Measurements from ENCODE around the gene FXYD6.

FXYD6 gene

GRCh38 chr11:117851106-117851505 lies 25.4 kb downstream of the FXYD6 start:
- H3K27me3 ChIP-seq (ENCODE audit: control insufficient read depth, insufficient read depth, low read length), result no peaks in the 10 kb centered on the region
- peaks cover 3% of the 10 kb centered on the region for H3K9me3 ChIP-seq (ENCODE audit: control insufficient read depth, low read depth, low read length)
- H3K9ac ChIP-seq (ENCODE audit: low read length), result no peak overlapping the region
- no peak overlapping the region for H3K27ac ChIP-seq (ENCODE audit: low read length)
- peaks cover 9% of the 10 kb centered on the region for H3K4me1 ChIP-seq (ENCODE audit: control insufficient read depth, low read depth, low read length)
- no peaks in the 10 kb centered on the region for H3K36me3 ChIP-seq (ENCODE audit: control insufficient read depth, low read depth, low read length)
- no peak overlapping the region for H3K4me3 ChIP-seq (ENCODE audit: low read length)

- Histone ChIP-seq H3K4me1 (ENCODE audit: control insufficient read depth, low read depth, low read length) (peaks cover 9% of the 10 kb centered on the region), H3K27ac (ENCODE audit: low read length) (no peak overlapping the region), H3K9ac (ENCODE audit: low read length) (no peak overlapping the region), H3K4me3 (ENCODE audit: low read length) (no peak overlapping the region), H3K9me3 (ENCODE audit: control insufficient read depth, low read depth, low read length) (peaks cover 3% of the 10 kb centered on the region), H3K36me3 (ENCODE audit: control insufficient read depth, low read depth, low read length) (no peaks in the 10 kb centered on the region), H3K27me3 (ENCODE audit: control insufficient read depth, insufficient read depth, low read length) (no peaks in the 10 kb centered on the region)
Observed at GRCh38 chr11:117849781-117850414, 26.6 kb downstream of the FXYD6 start.

GRCh38 chr11:117843666-117844484 lies 32.6 kb downstream of the FXYD6 start:
- Histone ChIP-seq H3K4me3 (ENCODE audit: low read length) (no peak overlapping the region), H3K4me1 (ENCODE audit: control insufficient read depth, low read depth, low read length) (no peaks in the 10 kb centered on the region), H3K9ac (ENCODE audit: low read length) (no peak overlapping the region), H3K27ac (ENCODE audit: low read length) (no peak overlapping the region), H3K36me3 (ENCODE audit: control insufficient read depth, low read depth, low read length) (peaks cover 2% of the 10 kb centered on the region), H3K9me3 (ENCODE audit: control insufficient read depth, low read depth, low read length) (no peaks in the 10 kb centered on the region), H3K27me3 (ENCODE audit: control insufficient read depth, insufficient read depth, low read length) (no peaks in the 10 kb centered on the region)

- H3K9ac ChIP-seq (ENCODE audit: low read length), result no peak overlapping the region
- no peaks in the 10 kb centered on the region for H3K9me3 ChIP-seq (ENCODE audit: control insufficient read depth, low read depth, low read length)
- no peak overlapping the region for H3K27ac ChIP-seq (ENCODE audit: low read length)
- H3K36me3 ChIP-seq (ENCODE audit: control insufficient read depth, low read depth, low read length), result peaks cover 2% of the 10 kb centered on the region
- H3K27me3 ChIP-seq (ENCODE audit: control insufficient read depth, insufficient read depth, low read length), result no peaks in the 10 kb centered on the region
- H3K4me1 ChIP-seq (ENCODE audit: control insufficient read depth, low read depth, low read length), result no peaks in the 10 kb centered on the region
- H3K4me3 ChIP-seq (ENCODE audit: low read length), result no peak overlapping the region
Observed at GRCh38 chr11:117842131-117842941, 34.1 kb downstream of the FXYD6 start.

GRCh38 chr11:117841551-117842031 lies 34.9 kb downstream of the FXYD6 start:
- Histone ChIP-seq H3K9me3 (ENCODE audit: control insufficient read depth, low read depth, low read length) (no peaks in the 10 kb centered on the region), H3K36me3 (ENCODE audit: control insufficient read depth, low read depth, low read length) (peaks cover 2% of the 10 kb centered on the region), H3K27ac (ENCODE audit: low read length) (no peak overlapping the region), H3K9ac (ENCODE audit: low read length) (no peak overlapping the region), H3K27me3 (ENCODE audit: control insufficient read depth, insufficient read depth, low read length) (no peaks in the 10 kb centered on the region), H3K4me3 (ENCODE audit: low read length) (no peak overlapping the region), H3K4me1 (ENCODE audit: control insufficient read depth, low read depth, low read length) (no peaks in the 10 kb centered on the region)

GRCh38 chr11:117840881-117841550 lies 35.4 kb downstream of the FXYD6 start:
- Histone ChIP-seq H3K4me1 (ENCODE audit: control insufficient read depth, low read depth, low read length) (no peaks in the 10 kb centered on the region), H3K27me3 (ENCODE audit: control insufficient read depth, insufficient read depth, low read length) (no peaks in the 10 kb centered on the region), H3K9ac (ENCODE audit: low read length) (no peak overlapping the region), H3K4me3 (ENCODE audit: low read length) (no peak overlapping the region), H3K27ac (ENCODE audit: low read length) (no peak overlapping the region), H3K9me3 (ENCODE audit: control insufficient read depth, low read depth, low read length) (no peaks in the 10 kb centered on the region), H3K36me3 (ENCODE audit: control insufficient read depth, low read depth, low read length) (peaks cover 2% of the 10 kb centered on the region)

GRCh38 chr11:117839936-117840813 lies 36.3 kb downstream of the FXYD6 start:
- Histone ChIP-seq H3K4me3 (ENCODE audit: low read length) (no peak overlapping the region), H3K36me3 (ENCODE audit: control insufficient read depth, low read depth, low read length) (peaks cover 2% of the 10 kb centered on the region), H3K27ac (ENCODE audit: low read length) (no peak overlapping the region), H3K4me1 (ENCODE audit: control insufficient read depth, low read depth, low read length) (no peaks in the 10 kb centered on the region), H3K9me3 (ENCODE audit: control insufficient read depth, low read depth, low read length) (no peaks in the 10 kb centered on the region), H3K9ac (ENCODE audit: low read length) (no peak overlapping the region), H3K27me3 (ENCODE audit: control insufficient read depth, insufficient read depth, low read length) (no peaks in the 10 kb centered on the region)

GRCh38 chr11:117839380-117839881 lies 37.0 kb downstream of the FXYD6 start:
- no peak overlapping the region for H3K9ac ChIP-seq (ENCODE audit: low read length)
- no peaks in the 10 kb centered on the region for H3K4me1 ChIP-seq (ENCODE audit: control insufficient read depth, low read depth, low read length)
- no peaks in the 10 kb centered on the region for H3K27me3 ChIP-seq (ENCODE audit: control insufficient read depth, insufficient read depth, low read length)
- no peaks in the 10 kb centered on the region for H3K9me3 ChIP-seq (ENCODE audit: control insufficient read depth, low read depth, low read length)
- no peak overlapping the region for H3K4me3 ChIP-seq (ENCODE audit: low read length)
- peaks cover 2% of the 10 kb centered on the region for H3K36me3 ChIP-seq (ENCODE audit: control insufficient read depth, low read depth, low read length)
- H3K27ac ChIP-seq (ENCODE audit: low read length), result no peak overlapping the region

GRCh38 chr11:117838901-117839300 lies 37.6 kb downstream of the FXYD6 start:
- Histone ChIP-seq H3K27me3 (ENCODE audit: control insufficient read depth, insufficient read depth, low read length) (no peaks in the 10 kb centered on the region), H3K9me3 (ENCODE audit: control insufficient read depth, low read depth, low read length) (no peaks in the 10 kb centered on the region), H3K4me3 (ENCODE audit: low read length) (no peak overlapping the region), H3K36me3 (ENCODE audit: control insufficient read depth, low read depth, low read length) (peaks cover 2% of the 10 kb centered on the region), H3K27ac (ENCODE audit: low read length) (no peak overlapping the region), H3K9ac (ENCODE audit: low read length) (no peak overlapping the region), H3K4me1 (ENCODE audit: control insufficient read depth, low read depth, low read length) (no peaks in the 10 kb centered on the region)

- Histone ChIP-seq H3K27me3 (ENCODE audit: control insufficient read depth, insufficient read depth, low read length) (no peaks in the 10 kb centered on the region), H3K4me3 (ENCODE audit: low read length) (no peak overlapping the region), H3K4me1 (ENCODE audit: control insufficient read depth, low read depth, low read length) (no peaks in the 10 kb centered on the region), H3K36me3 (ENCODE audit: control insufficient read depth, low read depth, low read length) (peaks cover 2% of the 10 kb centered on the region), H3K9ac (ENCODE audit: low read length) (no peak overlapping the region), H3K27ac (ENCODE audit: low read length) (no peak overlapping the region), H3K9me3 (ENCODE audit: control insufficient read depth, low read depth, low read length) (no peaks in the 10 kb centered on the region)
Observed at GRCh38 chr11:117837791-117838190, 38.7 kb downstream of the FXYD6 start.
